K562 (cell line): Measurements from ENCODE around the gene ITSN2. TPM values are rescaled to one million over a fixed set of nuclear protein-coding genes. Genes with fewer than 3 reads are reported as not detected.

ENCODE experiments used
- ATAC-seq: fragments of 200-7000 bp; cut with Tn5 transposase; 3 replicates; pipeline ENCODE4 v1.9.1; 2020; ENCODE audit warnings: moderate library complexity
- BruUV-seq: library from RNA; stranded (reverse); fragments of 400-500 nt; replicated peaks from 2 replicates; lab custom pipeline; 2021; lab: Mats Ljungman, UMichigan
- CTCF ChIA-PET: fragments of 300-600 bp; formaldehyde crosslinking; extraction: SDS; loops from one replicate; lab custom pipeline; 2021; ENCODE audit warnings: low intra/inter-chr PET ratio; lab: Yijun Ruan, JAX
- POLR2A ChIA-PET: fragments of 300-600, 350-650 bp; sonication (Branson Sonifier 250); formaldehyde crosslinking; extraction: SDS; loops from one replicate; lab custom pipeline; 2021; ENCODE audit warnings: antibody characterized with exemption, inconsistent platforms; lab: Yijun Ruan, JAX
- DNase-seq, 4 experiments: peaks; one replicate each; pipeline versions ENCODE4 v3.0.0 to v3.0.0-alpha.2; 2011 to 2018; ENCODE audit warnings: low spot score in 3 of 4, mixed read lengths in 3 of 4; ENCODE audit errors: extremely low read depth in 1 of 4
- FAIRE-seq: peaks from 2 replicates; lab custom pipeline; 2011; peaks lifted over from hg19 to GRCh38; lab: Jason Lieb, UNC
- H2AFZ ChIP-seq: 2 replicates; pipeline ENCODE4 v1.6.0; 2011; ENCODE audit warnings: low read depth, low read length, control low read depth, inconsistent platforms
- H3K27ac ChIP-seq: fragments of 200-600 bp; 3 replicates; pipeline ENCODE4 v1.8.0; 2011; ENCODE audit warnings: low read depth, mild to moderate bottlenecking, control low read depth, inconsistent platforms, low read length, moderate library complexity, mixed read lengths; ENCODE audit errors: extremely low read depth
- H3K27me3 ChIP-seq, 2 experiments: fragments of 300-600 bp in 1 of 2; 2 replicates in 1 of 2; 3 replicates in 1 of 2; pipeline versions ENCODE4 v1.6.0 to v1.8.0; 2011; ENCODE audit warnings: inconsistent platforms in 2 of 2, low read length in 2 of 2, mild to moderate bottlenecking in 1 of 2, mixed read lengths in 1 of 2, moderate library complexity in 1 of 2; ENCODE audit not compliant: control insufficient read depth in 2 of 2, insufficient read depth in 2 of 2
- H3K36me3 ChIP-seq: fragments of 300-600 bp; 3 replicates; pipeline ENCODE4 v1.8.0; 2011; ENCODE audit warnings: mild to moderate bottlenecking, low read length, inconsistent platforms; ENCODE audit not compliant: control insufficient read depth, insufficient read depth
- H3K4me1 ChIP-seq, 2 experiments: fragments of 200-600 bp in 1 of 2; replicated peaks in 1 of 2; 2 replicates in 1 of 2; 3 replicates in 1 of 2; pipeline versions ENCODE4 v1.5.1 to v1.8.0; 2011; ENCODE audit warnings: inconsistent platforms in 2 of 2, low read length in 2 of 2, mild to moderate bottlenecking in 1 of 2, mixed read lengths in 1 of 2, moderate library complexity in 1 of 2; ENCODE audit not compliant: control insufficient read depth in 2 of 2, insufficient read depth in 2 of 2
- H3K4me2 ChIP-seq: 2 replicates; pipeline ENCODE4 v1.6.1; 2011; ENCODE audit warnings: low read length, control low read depth, inconsistent platforms, mixed read lengths; ENCODE audit not compliant: insufficient read depth
- H3K4me3 ChIP-seq: fragments of 200-600 bp; sonication (generic), shearing (Covaris generic); 2 replicates; pipeline ENCODE4 v1.5.1; 2016; ENCODE audit warnings: control low read depth, inconsistent platforms
- H3K79me2 ChIP-seq: fragments of 200-600 bp; 3 replicates; pipeline ENCODE4 v1.8.0; 2011; ENCODE audit warnings: low read length, inconsistent platforms; ENCODE audit not compliant: control insufficient read depth, insufficient read depth
- H3K9ac ChIP-seq, 2 experiments: 2 replicates each; pipeline versions ENCODE4 v1.6.0 to v1.6.1; 2011; ENCODE audit warnings: low read depth in 2 of 2, low read length in 2 of 2, control low read depth in 1 of 2, inconsistent platforms in 1 of 2, mild to moderate bottlenecking in 1 of 2, mixed read lengths in 1 of 2; ENCODE audit not compliant: insufficient read depth in 1 of 2
- H3K9me1 ChIP-seq: one replicate; pipeline ENCODE4 v1.6.0; 2011; ENCODE audit warnings: inconsistent platforms, mild to moderate bottlenecking, low read length, moderate library complexity; ENCODE audit not compliant: control insufficient read depth, insufficient read depth
- H3K9me3 ChIP-seq: replicated peaks from 2 replicates; pipeline ENCODE4 v1.5.1; 2011; ENCODE audit warnings: low read depth, low read length, inconsistent platforms; ENCODE audit not compliant: control insufficient read depth, insufficient read depth
- H4K20me1 ChIP-seq: replicated peaks from 2 replicates; pipeline ENCODE4 v1.6.1; 2011; ENCODE audit warnings: low read length, inconsistent platforms, mixed read lengths; ENCODE audit not compliant: control insufficient read depth, insufficient read depth
- CAMTA2 ChIP-seq: fragments of 250-450 bp; sonication (Bioruptor Pico); conservative IDR thresholded peaks from 2 replicates; pipeline ENCODE4 v1.5.1; 2022
- ETV6 ChIP-seq, 3 experiments: fragments of 150-350 bp in 1 of 3; sonication (generic) in 1 of 3; formaldehyde crosslinking in 1 of 3; IDR thresholded peaks; 2 replicates each; pipeline versions ENCODE4 v1.6.1 to v1.8.0; 2014 to 2022; ENCODE audit warnings: borderline replicate concordance in 2 of 3, low read depth in 2 of 3, antibody characterized with exemption in 1 of 3, low read length in 1 of 3, mild to moderate bottlenecking in 1 of 3, missing genetic modification reagents in 1 of 3
- GATAD2A ChIP-seq: fragments of 450-650 bp; IDR thresholded peaks from 2 replicates; pipeline ENCODE4 v1.6.1; 2017
- HSF4 ChIP-seq: fragments of 250-450 bp; sonication (Bioruptor Pico); IDR thresholded peaks from 2 replicates; pipeline ENCODE4 v2.1.2; 2022; ENCODE audit warnings: mild to moderate bottlenecking, moderate library complexity, borderline replicate concordance
- NFATC3 ChIP-seq: fragments of 450-650 bp; IDR thresholded peaks from 2 replicates; pipeline ENCODE4 v1.6.1; 2017; ENCODE audit warnings: mild to moderate bottlenecking
- ZBTB17 ChIP-seq: fragments of 450-650 bp; formaldehyde crosslinking; IDR thresholded peaks from 2 replicates; pipeline ENCODE4 v1.4.0; 2020; ENCODE audit warnings: mild to moderate bottlenecking
- ZNF436 ChIP-seq: fragments of 250-450, 450-650 bp; sonication (Bioruptor Pico); formaldehyde crosslinking; IDR thresholded peaks from 2 replicates; pipeline ENCODE4 v1.7.0; 2020; ENCODE audit warnings: mild to moderate bottlenecking
- ZNF717 ChIP-seq: fragments of 250-450 bp; sonication (Bioruptor Pico); IDR thresholded peaks from 2 replicates; pipeline ENCODE4 v1.5.0; 2021
- WGBS: fragments of 100-300 bp; shearing (Covaris generic); methylation state at CpG from one replicate; pipeline ENCODE4 v1.1.6; 2016; ENCODE audit warnings: low coverage, mixed read lengths; ENCODE audit not compliant: insufficient coverage; ENCODE audit errors: missing lambda C conversion rate; 5-methylcytosine and 5-hydroxymethylcytosine counted together
- in situ Hi-C: fragments of 300-500 bp; cut with MboI; formaldehyde crosslinking; loops from 4 replicates; pipeline ENCODE4 v1.15.0; 2018; ENCODE audit warnings: inconsistent platforms, mixed read lengths
- intact Hi-C: fragments of 100-400 bp; cut with micrococcal nuclease; formaldehyde crosslinking; loops from 2 replicates; pipeline ENCODE4 v1.14.2; 2022
- polyA plus RNA-seq, 8 experiments: library from polyadenylated mRNA; depleted of rRNA in 4 of 8; stranded (reverse) in 5 of 8; unstranded in 3 of 8; fragments of >200 nt; fragmentation: Nextera tagmentation in 2 of 8; fragmentation: Illumina TruSeq in 1 of 8; extraction: Ambion mirVana in 2 of 8; extraction: Trizol in 1 of 8; gene quantifications; 2 replicates each; pipeline versions ENCODE4 v1.2.1 to v1.2.3, GENCODE V29; 2011 to 2014; ENCODE audit warnings: inconsistent platforms in 1 of 8, missing spikeins in 1 of 8
- total RNA-seq, 7 experiments: library from RNA; depleted of rRNA in 6 of 7; stranded (reverse); fragments of >200 nt in 6 of 7; fragmentation: Illumina TruSeq in 2 of 7; extraction: Trizol in 2 of 7; gene quantifications; 2 replicates each; pipeline versions ENCODE4 v1.2.1 to v1.2.3, GENCODE V29; 2011 to 2021; ENCODE audit warnings: low replicate concordance in 1 of 7
- TF ChIP-seq, protein P1 (sequence below): fragments of 250-450 bp; sonication (Bioruptor Pico); IDR thresholded peaks from 2 replicates; pipeline ENCODE4 v1.5.0; 2021
- TF ChIP-seq, protein P2 (sequence below): fragments of 250-450 bp; sonication (Bioruptor Pico); IDR thresholded peaks from 2 replicates; pipeline ENCODE4 v1.5.1; 2021; ENCODE audit warnings: mild to moderate bottlenecking
- TF ChIP-seq, protein P3 (sequence below): fragments of 250-450 bp; sonication (Bioruptor Pico); IDR thresholded peaks from 2 replicates; pipeline ENCODE4 v1.8.0; 2021; ENCODE audit warnings: mild to moderate bottlenecking, moderate library complexity
- TF ChIP-seq, protein P4 (sequence below), 2 experiments: fragments of 450-650 bp in 1 of 2; sonication (generic) in 1 of 2; formaldehyde crosslinking in 1 of 2; IDR thresholded peaks in 1 of 2; conservative IDR thresholded peaks in 1 of 2; 2 replicates each; pipeline versions ENCODE4 v1.6.1 to v1.8.1; 2016 to 2023; ENCODE audit warnings: mild to moderate bottlenecking in 2 of 2, moderate library complexity in 2 of 2, inconsistent platforms in 1 of 2, missing genetic modification reagents in 1 of 2

The ITSN2 gene
- total and polyA plus RNA-seq, 9 of the 15 experiments (the other 6 are each of a cell fraction or from before 2014, with no cell fraction given): 6.6 to 19.9 (median 15.2) TPM

DNA sequence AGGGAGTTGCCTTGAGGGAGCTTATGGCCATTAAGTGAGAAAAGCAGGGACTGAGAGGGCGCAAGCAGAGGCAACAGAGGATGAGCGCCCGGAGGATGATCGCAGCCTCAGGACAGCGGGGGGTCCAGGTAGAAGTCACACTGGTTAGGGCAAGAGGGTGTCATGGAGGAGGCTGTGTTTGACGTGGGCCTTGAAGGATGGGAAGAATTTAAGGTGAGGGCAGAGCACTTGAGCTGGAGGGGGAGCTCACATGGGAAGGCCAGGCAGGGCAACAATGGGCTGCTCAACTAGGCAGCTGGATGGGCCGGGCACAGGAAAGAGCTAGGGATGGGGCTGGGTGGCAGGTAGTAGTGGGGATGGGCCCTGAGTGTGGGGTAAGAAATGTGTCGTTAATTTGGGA is 153.6 kb downstream of the ITSN2 start:
- in situ Hi-C loops (no loop called here), intact Hi-C loops (no loop called here)
- H3K27ac ChIP-seq: no peak overlapping the region
- H3K27me3 ChIP-seq: peaks cover 0 to under 1% of the 10 kb centered on the region in 2 experiments; a peak in 3 of 5 replicates
- no peak overlapping the region for H3K4me3 ChIP-seq
- H4K20me1 ChIP-seq: no peaks in the 10 kb centered on the region
- 28% methylated on average over 8 of the region's 8 CpGs for WGBS
- H3K9me1 ChIP-seq: no peaks in the 10 kb centered on the region
- H3K79me2 ChIP-seq: no peaks in the 10 kb centered on the region
- FAIRE-seq (no peak), DNase-seq (no peak), ATAC-seq (no peak)
- POLR2A ChIA-PET: interaction anchor here (1.1 kb wide), 2 partner anchors 11 to 15 kb away, joined by 3 to 4 read pairs; no protein-coding TSS in a partner anchor
- no peak overlapping the region for H3K9ac ChIP-seq
- no peak overlapping the region for H3K4me2 ChIP-seq
- no peaks in the 10 kb centered on the region for H3K9me3 ChIP-seq
- no TSS peak for BruUV-seq
- no peak overlapping the region for H2AFZ ChIP-seq
- H3K4me1 ChIP-seq: peaks cover 0 to 3% of the 10 kb centered on the region in 2 experiments; a peak in 1 of 5 replicates
- H3K36me3 ChIP-seq: no peaks in the 10 kb centered on the region
- CTCF ChIA-PET: no interaction called here
- TF ChIP-seq CAMTA2: no peak
- TF ChIP-seq NFATC3: no peak
- TF ChIP-seq, protein P1, sequence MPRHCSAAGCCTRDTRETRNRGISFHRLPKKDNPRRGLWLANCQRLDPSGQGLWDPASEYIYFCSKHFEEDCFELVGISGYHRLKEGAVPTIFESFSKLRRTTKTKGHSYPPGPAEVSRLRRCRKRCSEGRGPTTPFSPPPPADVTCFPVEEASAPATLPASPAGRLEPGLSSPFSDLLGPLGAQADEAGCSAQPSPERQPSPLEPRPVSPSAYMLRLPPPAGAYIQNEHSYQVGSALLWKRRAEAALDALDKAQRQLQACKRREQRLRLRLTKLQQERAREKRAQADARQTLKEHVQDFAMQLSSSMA (CRISPR knock-in tag): no peak
- TF ChIP-seq HSF4 (CRISPR knock-in tag): no peak
- TF ChIP-seq GATAD2A: no peak
- TF ChIP-seq, protein P2, sequence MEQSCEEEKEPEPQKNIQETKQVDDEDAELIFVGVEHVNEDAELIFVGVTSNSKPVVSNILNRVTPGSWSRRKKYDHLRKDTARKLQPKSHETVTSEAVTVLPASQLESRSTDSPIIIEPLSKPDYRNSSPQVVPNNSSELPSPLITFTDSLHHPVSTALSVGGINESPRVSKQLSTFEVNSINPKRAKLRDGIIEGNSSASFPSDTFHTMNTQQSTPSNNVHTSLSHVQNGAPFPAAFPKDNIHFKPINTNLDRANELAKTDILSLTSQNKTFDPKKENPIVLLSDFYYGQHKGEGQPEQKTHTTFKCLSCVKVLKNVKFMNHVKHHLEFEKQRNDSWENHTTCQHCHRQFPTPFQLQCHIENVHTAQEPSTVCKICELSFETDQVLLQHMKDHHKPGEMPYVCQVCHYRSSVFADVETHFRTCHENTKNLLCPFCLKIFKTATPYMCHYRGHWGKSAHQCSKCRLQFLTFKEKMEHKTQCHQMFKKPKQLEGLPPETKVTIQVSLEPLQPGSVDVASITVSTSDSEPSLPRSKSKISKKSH (CRISPR knock-in tag): no peak
- no peak for TF ChIP-seq ZNF436
- TF ChIP-seq, protein P3, sequence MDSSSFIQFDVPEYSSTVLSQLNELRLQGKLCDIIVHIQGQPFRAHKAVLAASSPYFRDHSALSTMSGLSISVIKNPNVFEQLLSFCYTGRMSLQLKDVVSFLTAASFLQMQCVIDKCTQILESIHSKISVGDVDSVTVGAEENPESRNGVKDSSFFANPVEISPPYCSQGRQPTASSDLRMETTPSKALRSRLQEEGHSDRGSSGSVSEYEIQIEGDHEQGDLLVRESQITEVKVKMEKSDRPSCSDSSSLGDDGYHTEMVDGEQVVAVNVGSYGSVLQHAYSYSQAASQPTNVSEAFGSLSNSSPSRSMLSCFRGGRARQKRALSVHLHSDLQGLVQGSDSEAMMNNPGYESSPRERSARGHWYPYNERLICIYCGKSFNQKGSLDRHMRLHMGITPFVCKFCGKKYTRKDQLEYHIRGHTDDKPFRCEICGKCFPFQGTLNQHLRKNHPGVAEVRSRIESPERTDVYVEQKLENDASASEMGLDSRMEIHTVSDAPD (CRISPR knock-in tag): no peak
- no peak for TF ChIP-seq ETV6 (IDR thresholded peaks at IDR 0.05; ENCODE audit: borderline replicate concordance in 1 of 2, low read depth in 2 of 2, low read length in 1 of 2)
- TF ChIP-seq ETV6 (CRISPR knock-in tag; IDR thresholded peaks at IDR 0.05; ENCODE audit: borderline replicate concordance): no peak
- TF ChIP-seq, protein P4, sequence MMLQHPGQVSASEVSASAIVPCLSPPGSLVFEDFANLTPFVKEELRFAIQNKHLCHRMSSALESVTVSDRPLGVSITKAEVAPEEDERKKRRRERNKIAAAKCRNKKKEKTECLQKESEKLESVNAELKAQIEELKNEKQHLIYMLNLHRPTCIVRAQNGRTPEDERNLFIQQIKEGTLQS (IDR thresholded peaks at IDR 0.05): no peak
- TF ChIP-seq, protein P4 (CRISPR knock-in tag; conservative IDR thresholded peaks at IDR 0.05): no peak
- TF ChIP-seq ZBTB17 (CRISPR knock-in tag): no peak
- no peak for TF ChIP-seq ZNF717 (CRISPR knock-in tag)
